HG02943 (cell line): Measurements from ENCODE around the gene OR5L1.

Experiments used
- ATAC-seq: cut with Tn5 transposase; IDR thresholded peaks from one replicate; pipeline ENCODE4 v1.9.1; 2021; ENCODE audit warnings: mild to moderate bottlenecking, low read depth, moderate library complexity; ENCODE audit not compliant: unreplicated experiment

The OR5L1 gene

DNA sequence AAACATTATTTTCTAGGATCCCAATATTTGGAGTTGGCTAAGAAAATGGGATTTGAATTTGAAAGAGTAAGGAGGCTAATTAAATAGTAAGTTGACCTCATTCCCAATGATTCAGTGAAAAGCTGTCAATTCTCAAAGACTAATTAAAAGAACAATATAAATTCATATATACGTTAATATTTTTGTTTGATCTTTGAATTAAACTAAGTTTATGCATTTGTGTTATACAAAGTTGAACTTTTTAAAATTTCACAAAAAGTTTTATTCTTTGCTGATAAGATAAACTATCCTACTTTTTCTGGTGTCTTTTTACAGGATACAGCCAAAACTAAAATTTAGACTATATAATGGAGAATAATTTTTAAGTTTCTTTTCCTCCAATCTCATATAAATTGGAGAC lies at the start of gene OR5L1:
TSS of gene OR5L1 (plus strand) at position 301 of the 400 bp plus-strand sequence. CDS start 100 bp downstream, outside the sequence.
- no peak for ATAC-seq

DNA sequence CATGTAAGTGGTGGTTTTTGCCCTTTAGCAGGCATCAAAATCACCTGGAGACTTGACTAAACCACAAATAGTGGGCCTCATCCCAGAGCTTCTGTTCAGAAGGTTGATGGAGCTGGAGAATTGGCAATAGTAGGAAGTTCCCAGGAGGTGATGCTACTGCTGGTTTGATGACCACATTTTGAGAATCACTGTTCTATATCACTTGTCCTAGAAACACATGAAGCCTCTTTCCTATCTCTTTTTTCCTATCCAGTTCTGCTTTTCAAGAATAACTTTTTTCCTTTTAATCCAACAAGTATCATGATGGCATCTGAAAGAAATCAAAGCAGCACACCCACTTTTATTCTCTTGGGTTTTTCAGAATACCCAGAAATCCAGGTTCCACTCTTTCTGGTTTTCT lies 38.0 kb upstream of the OR5L1 start, which contains the start of gene OR5D13:
TSS of gene OR5D13 (plus strand) at position 301 of the 400 bp plus-strand sequence. CDS start at position 301, 0 bp downstream.
- ATAC-seq: no peak

GRCh38 chr11:55791606-55792005 lies 19.6 kb upstream of the OR5L1 start:
- ATAC-seq: no peak

GRCh38 chr11:55793321-55793720 lies 17.8 kb upstream of the OR5L1 start:
- ATAC-seq: no peak

DNA sequence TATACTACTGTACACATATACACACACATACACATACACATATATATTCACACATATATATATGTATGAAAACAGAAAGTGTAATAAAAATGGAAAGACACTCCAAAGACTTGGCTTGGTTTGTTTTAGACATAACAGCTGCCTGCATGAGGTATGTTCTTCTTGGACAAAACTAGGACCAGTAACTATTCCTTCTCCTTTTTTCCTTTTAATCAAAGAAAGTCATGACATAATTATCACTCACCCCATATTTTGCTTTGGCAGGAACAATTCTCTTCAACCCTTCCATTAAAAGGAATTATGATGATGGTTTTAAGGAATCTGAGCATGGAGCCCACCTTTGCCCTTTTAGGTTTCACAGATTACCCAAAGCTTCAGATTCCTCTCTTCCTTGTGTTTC lies 15.9 kb upstream of the OR5L1 start, which contains the start of gene OR5D14:
TSS of gene OR5D14 (plus strand) at position 301 of the 400 bp plus-strand sequence. CDS start at position 301, 0 bp downstream.
- no peak for ATAC-seq

DNA sequence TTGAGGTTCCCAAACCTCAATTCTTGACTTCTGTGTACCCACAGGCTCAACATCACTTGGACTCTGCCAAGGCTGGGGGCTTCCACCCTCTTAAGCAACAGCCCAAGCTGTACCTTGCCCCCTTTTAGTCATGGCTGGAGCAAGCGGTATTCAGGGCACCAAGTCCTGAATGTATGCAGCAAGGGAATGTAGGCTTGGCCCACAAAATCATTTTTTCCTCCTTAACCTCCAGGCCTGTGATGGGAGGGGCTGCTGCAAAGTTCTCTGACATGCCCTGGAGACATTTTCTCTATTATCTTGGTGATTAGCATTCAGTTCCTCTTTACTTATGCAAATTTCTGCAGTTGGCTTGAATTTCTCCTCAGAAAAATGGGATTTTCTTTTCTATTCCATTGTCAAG lies 4.9 kb upstream of the OR5L1 start:
- no peak for ATAC-seq

DNA sequence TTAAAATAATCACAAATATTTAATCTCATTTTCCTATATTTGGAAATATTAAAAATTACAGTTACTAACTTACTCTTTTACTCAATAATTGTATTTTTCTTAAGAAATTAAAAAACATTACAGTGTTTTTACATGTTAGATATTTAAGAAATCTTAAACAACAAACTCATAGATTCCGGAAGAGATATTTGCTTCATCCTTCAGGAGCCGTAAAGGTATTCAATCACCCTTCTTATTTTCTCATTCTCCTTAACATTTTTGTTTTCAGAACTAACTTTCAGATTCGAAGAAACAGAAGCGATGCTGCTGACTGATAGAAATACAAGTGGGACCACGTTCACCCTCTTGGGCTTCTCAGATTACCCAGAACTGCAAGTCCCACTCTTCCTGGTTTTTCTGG lies 8.2 kb downstream of the OR5L1 start, which contains the start of gene OR5D18:
TSS of gene OR5D18 (plus strand) at position 301 of the 400 bp plus-strand sequence. CDS start at position 301, 0 bp downstream.
- ATAC-seq: no peak

DNA sequence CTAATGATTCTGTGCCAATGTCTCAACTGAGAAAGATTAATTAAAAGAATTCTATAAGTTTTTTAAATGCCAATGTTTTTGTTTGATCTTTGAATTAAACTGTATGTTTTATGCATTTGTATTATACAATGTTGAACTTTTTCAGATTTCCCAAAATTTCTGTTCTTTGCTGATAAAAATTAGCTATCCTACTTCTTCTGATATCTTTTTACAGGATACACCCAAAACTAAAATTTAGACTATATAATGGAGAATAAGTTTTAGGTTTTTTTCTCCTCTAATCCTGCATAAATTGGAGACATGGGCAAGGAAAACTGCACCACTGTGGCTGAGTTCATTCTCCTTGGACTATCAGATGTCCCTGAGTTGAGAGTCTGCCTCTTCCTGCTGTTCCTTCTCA lies 15.8 kb downstream of the OR5L1 start, which contains the start of gene OR5L2:
TSS of gene OR5L2 (plus strand) at position 301 of the 400 bp plus-strand sequence. CDS start at position 301, 0 bp downstream.
- no peak for ATAC-seq

- no peak for ATAC-seq
These were observed 27.3 kb downstream of the OR5L1 start, which contains the start of gene OR5D16 for GRCh38 chr11:55838452-55838851. OR5D16 (plus strand) TSS chr11:55838752; CDS start chr11:55838752, 0 bp downstream.

DNA sequence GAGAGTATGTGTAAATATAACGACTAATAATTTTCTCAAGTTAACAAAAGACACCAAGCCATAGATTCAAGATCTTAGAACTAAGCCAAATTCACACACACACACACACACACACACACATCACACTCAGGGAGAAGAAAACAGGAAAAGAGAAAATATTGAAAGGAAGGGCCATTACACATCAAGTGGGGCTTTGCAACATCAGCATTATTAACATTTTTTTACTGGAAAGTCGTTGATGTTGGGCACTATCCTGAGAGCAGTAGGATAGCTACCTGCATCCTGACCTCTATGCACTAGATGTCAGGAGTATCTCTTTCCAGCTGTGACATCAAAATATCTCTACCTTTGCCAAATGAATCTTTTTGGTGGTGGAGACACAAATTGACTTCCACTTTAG lies 36.3 kb downstream of the OR5L1 start:
- ATAC-seq: no peak

DNA sequence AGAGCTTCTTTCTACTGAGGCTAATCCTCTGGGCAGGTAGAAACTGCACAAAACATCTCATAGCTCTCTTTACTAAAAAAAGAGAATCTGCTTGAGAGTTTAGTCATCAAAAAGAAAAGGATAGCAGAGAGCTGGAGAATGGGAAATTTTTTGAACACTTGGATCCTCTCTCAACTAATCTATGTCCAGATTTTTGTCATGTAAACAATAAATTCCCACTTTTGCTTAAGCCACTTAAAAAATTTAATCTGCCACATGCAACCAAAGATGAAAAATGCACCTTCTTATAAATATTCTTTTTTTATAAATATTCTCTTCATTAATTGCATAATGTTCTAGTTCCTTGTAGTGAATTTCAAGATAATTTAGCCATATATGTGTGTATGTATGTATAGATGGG lies 37.9 kb downstream of the OR5L1 start:
- no peak for ATAC-seq

DNA sequence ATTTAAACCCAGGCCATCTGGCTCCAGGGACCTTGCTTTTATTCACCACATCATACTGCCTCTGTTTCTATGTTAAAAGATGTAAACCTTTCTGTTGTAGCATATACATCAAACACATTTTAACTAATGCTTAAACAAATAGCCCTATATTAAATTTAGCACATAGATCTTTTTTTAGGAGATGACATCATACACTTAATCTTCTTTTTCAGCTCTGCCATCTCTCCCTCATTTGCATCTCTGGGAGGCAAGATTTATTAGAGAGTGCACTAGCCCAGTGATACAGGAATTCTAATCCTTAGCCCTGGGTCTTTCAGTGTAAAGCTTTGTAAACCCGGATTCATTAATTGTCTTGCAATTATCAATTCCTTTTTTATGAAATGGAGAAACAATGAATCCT lies 41.0 kb downstream of the OR5L1 start:
- no peak for ATAC-seq

- ATAC-seq: no peak
These were observed 43.5 kb downstream of the OR5L1 start for GRCh38 chr11:55854704-55855103.
